GM18511 (cell line): ENCODE measurements around the gene NCAPD3.
"Not testable (repeated sequence)": the region's sequence is repeated elsewhere in the genome, so short reads cannot be mapped to it uniquely, and the experiment has no call there.

Source experiments
- ATAC-seq: cut with Tn5 transposase; IDR thresholded peaks from one replicate; pipeline ENCODE4 v1.9.1; 2021; ENCODE audit warnings: mild to moderate bottlenecking, moderate library complexity; ENCODE audit not compliant: unreplicated experiment

Gene NCAPD3

GRCh38 chr11:134134167-134134566, 89.6 kb downstream of the NCAPD3 start:
- ATAC-seq: no peak

DNA sequence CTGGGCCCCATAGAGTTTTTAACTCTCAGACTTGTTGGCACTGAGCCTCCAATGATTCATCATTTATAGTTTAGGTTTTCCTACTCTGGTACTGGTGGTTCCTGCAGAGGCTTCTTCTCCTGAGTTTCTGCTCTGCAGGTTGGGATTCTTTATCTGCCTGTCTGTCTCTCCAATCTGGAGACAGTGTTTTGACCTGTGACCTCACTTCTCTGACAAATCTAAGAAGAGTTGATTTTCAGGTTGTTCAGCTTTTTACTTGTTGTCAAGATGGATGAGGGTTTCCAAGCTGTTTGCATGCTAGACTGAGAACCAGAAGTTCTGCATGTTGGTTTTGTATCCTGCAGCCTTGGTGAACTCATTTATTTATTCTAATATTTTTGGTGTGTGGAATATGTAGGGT, 91.0 kb downstream of the NCAPD3 start:
- no peak for ATAC-seq

- ATAC-seq: no peak
Observed at GRCh38 chr11:134131628-134132244, 92.0 kb downstream of the NCAPD3 start.

DNA sequence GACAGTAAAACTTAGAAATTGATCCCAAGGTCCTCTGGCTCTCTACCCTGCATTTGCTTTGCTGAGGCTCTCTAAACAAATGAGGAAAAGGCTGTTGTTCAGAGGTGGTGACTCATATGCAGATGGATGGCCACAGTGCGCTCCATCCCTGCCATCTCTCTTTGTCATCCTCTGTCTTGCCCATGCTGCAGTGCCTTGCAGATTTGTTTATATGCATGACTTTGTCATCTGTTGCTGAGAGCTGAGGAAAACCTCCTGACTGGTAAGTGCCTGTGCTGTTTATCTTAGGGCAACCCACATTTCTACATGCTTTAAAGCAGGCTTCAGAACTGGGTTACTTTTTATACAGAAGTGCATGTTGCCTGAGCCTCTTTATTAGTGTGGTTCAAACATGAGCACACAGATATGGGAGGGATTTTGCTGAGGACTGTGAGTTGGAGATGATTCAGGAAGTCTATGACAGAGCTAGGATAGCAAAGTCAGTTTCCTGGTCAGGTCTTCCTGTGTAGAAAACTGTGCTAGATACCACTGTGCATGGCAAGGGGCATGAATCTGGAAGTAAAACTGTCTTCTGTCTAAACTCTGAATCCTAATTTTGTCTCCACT, 97.4 kb downstream of the NCAPD3 start:
- no peak for ATAC-seq

GRCh38 chr11:134125507-134125906, 98.3 kb downstream of the NCAPD3 start:
- no peak for ATAC-seq

- no peak for ATAC-seq
Observed at GRCh38 chr11:134124660-134125451, 98.9 kb downstream of the NCAPD3 start.

DNA sequence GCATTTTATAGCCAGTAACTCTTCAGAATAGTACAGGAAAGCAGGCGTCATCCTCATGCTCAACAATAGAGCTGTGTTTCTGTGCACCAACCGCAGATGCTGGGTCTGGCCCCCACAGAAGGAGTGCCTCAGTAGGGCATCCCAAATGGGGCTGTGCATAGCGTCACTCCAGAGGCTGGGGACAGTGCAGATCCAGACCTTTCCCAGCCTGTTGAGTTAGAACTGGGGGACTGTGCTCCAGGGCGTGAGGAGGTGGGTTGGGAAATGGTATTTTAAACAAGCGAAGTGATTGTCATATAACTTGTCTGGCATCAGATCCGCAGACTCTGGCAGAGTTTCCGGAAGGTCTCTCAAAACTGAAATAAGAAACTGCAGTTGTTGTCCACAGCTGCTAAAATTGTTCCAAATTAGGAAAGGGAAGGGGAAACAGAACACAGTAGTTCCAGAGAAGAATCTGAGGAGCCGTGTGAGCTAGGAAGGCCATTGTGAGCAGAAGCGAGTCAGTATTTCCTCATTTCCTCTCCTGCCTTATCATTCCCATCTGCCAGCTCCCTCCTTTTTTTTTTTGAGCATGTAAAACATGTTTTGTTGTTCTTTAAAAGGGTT, 102.7 kb downstream of the NCAPD3 start:
- no peak for ATAC-seq

DNA sequence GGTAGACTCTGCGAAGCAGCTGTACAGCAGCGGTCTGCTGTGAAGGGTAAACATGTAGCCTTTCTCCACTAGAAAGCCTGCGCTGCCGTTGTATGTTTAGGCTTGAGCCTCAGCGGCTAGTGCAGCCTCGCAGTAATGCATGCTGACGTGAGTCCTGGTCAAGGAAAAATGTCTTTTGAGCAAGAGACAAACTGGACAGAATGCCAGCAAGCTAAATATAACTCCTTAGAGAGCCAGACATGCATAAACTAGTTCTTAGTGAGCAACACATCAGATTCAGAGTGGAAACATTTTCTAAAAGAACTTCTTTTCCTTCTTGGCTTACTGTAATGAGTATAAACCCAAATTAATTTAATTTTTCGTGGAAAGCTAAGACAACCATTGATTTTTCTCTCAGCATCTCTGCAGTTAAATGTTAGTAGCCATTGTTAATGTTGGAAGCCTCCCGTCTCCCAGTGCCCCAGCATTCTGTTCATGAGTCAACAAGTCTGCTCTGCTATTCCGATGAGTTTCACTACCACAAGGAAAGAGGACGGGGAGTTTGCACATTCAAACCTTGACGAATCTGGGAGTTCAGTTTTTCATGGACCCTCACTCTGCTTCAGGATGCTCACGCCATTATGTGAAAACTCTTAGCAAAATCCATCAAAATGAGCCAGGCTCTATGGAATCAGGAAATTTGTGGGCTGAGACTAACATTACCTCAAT, 103.5 kb downstream of the NCAPD3 start:
- no peak for ATAC-seq

GRCh38 chr11:134119094-134119493, 104.7 kb downstream of the NCAPD3 start:
- no peak for ATAC-seq

GRCh38 chr11:134118006-134118405, 105.8 kb downstream of the NCAPD3 start:
- ATAC-seq: no peak

DNA sequence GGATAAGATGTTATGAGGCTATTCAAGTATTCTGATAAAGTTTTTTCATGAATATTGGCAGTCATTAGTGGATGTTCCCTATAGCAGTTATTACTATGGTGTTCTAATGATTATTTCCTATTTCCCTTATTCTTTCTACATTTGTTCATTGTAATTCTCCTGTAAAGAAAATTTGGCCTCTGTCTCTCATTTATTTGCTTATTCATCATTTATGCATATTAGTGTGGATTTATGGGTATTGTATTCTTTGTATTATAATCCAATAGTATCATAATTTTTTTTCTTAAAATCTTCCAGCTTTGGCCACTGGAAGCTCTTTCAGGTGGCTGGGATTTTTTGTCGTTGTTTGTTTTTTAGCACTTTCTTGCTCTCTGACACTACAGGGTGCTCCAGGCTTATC, 107.6 kb downstream of the NCAPD3 start:
- no peak for ATAC-seq

- not testable (repeated sequence) for ATAC-seq
Observed at GRCh38 chr11:134113787-134114186, 110.0 kb downstream of the NCAPD3 start.

- no peak for ATAC-seq
Observed at GRCh38 chr11:134110252-134110815, 113.4 kb downstream of the NCAPD3 start.
